ENCODE results near the gene ABHD6. TPM values are rescaled to one million over a fixed set of nuclear protein-coding genes. Genes with fewer than 3 reads are reported as not detected.
"Not testable (repeated sequence)": the region's sequence is repeated elsewhere in the genome, so short reads cannot be mapped to it uniquely, and the experiment has no call there.

ABHD6 gene
- total RNA-seq, 1 donor: 5.1 TPM

DNA sequence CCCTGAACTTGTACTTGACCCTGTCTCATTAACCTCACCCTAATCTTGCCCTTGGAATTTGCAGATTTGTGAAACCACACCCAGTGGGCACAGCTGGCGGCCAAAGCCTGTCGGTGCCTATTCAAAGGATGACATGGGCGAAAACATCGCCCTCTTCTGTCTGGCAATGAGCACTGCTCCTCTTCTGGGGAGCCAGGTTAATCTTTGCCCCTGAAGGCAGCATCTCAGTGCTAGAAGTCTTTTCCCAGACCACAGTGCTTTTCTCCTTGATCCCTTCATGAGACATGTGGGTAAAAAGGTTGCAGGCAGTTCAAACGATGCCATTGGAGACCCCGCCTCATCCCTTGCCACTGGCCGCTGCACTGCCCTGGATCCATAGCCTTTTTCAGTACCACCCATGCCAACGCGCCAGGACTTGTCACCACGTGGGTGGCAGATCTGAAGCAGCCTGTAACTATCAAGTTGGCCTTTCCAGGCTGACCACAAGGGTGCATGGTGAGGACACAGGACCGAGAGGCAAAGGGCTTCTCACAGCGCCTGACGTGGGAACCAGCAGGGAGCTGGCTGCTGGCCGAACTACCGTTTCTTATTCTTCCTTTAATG lies 20.3 kb upstream of the ABHD6 start:
- Histone ChIP-seq H2AFZ (ENCODE audit: low read length) (peak overlapping the region; percentile 93), H3K4me3 (ENCODE audit: insufficient read depth, low read length) (peak overlapping the region; percentile 58), H3K4me2 (ENCODE audit: insufficient read depth, low read length) (peak overlapping the region; percentile 76)

GRCh38 chr3:58218904-58219303 lies 18.7 kb upstream of the ABHD6 start:
- Histone ChIP-seq H2AFZ (ENCODE audit: low read length) (no peak overlapping the region), H3K4me3 (ENCODE audit: insufficient read depth, low read length) (no peak overlapping the region), H3K4me2 (ENCODE audit: insufficient read depth, low read length) (no peak overlapping the region), H3K27me3 (ENCODE audit: insufficient read depth, low read length) (no peaks in the 10 kb centered on the region), H3K4me1 (ENCODE audit: insufficient read depth, low read length) (peaks cover 8% of the 10 kb centered on the region), H3K36me3 (ENCODE audit: insufficient read depth, low read length) (no peaks in the 10 kb centered on the region), H4K20me1 (ENCODE audit: insufficient read depth, low read length) (no peaks in the 10 kb centered on the region), H3K79me2 (ENCODE audit: insufficient read depth, low read length) (no peaks in the 10 kb centered on the region), H3K27ac (ENCODE audit: low read depth, low read length) (no peak overlapping the region), H3K9me3 (ENCODE audit: low read depth, low read length) (no peaks in the 10 kb centered on the region)
- no peak for TF ChIP-seq CTCF (IDR thresholded peaks at IDR 0.05; ENCODE audit: extremely low read depth, low read depth, low read length)
- DNase-seq (ENCODE audit: insufficient read length, low spot score, missing footprints): no peak

More for the DNA sequence above, 20.3 kb upstream of the ABHD6 start:
- H3K27me3 ChIP-seq (ENCODE audit: insufficient read depth, low read length): peaks cover 14% of the 10 kb centered on the region
- no peaks in the 10 kb centered on the region for H4K20me1 ChIP-seq (ENCODE audit: insufficient read depth, low read length)
- H3K4me1 ChIP-seq (ENCODE audit: insufficient read depth, low read length): peaks cover 8% of the 10 kb centered on the region
- H3K79me2 ChIP-seq (ENCODE audit: insufficient read depth, low read length): no peaks in the 10 kb centered on the region
- H3K27ac ChIP-seq (ENCODE audit: low read depth, low read length): peak overlapping the region; percentile 30
- H3K9me3 ChIP-seq (ENCODE audit: low read depth, low read length): no peaks in the 10 kb centered on the region
- peak; percentile 86 for TF ChIP-seq CTCF (IDR thresholded peaks at IDR 0.05; ENCODE audit: extremely low read depth, low read depth, low read length)
- peak; percentile 86 for DNase-seq (ENCODE audit: insufficient read length, low spot score, missing footprints)
- H3K36me3 ChIP-seq (ENCODE audit: insufficient read depth, low read length): no peaks in the 10 kb centered on the region

DNA sequence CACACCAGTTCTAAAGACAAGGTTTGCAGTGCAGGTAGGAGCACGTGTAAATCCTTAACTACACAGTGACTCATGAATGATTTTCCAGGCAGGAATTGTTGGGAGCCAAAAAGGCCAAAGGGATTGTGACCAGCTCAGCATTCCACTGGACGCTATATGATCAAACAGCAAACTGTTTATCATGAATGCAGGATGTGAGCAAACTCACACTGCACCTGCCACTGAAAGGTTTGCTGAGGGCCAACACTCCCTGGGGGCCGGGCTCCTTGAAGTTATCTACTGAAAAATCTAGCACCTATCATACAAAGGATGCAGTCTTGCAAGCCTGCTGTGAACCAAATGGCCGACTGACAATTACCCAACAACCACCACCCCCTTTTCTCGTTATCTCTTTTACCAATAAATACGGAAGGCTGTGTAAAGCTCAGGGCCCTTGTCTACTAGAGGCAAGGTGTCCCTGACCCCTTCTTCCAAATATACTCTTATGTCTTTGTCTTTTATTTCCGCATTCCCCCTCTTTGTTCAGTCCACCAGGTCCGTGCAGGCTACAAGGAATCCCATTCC lies 15.3 kb upstream of the ABHD6 start:
- Histone ChIP-seq H3K9me3 (ENCODE audit: low read depth, low read length) (no peaks in the 10 kb centered on the region), H3K79me2 (ENCODE audit: insufficient read depth, low read length) (no peaks in the 10 kb centered on the region), H3K27ac (ENCODE audit: low read depth, low read length) (no peak overlapping the region), H4K20me1 (ENCODE audit: insufficient read depth, low read length) (no peaks in the 10 kb centered on the region), H3K4me2 (ENCODE audit: insufficient read depth, low read length) (no peak overlapping the region), H2AFZ (ENCODE audit: low read length) (no peak overlapping the region), H3K4me1 (ENCODE audit: insufficient read depth, low read length) (peaks cover 5% of the 10 kb centered on the region), H3K4me3 (ENCODE audit: insufficient read depth, low read length) (no peak overlapping the region), H3K36me3 (ENCODE audit: insufficient read depth, low read length) (no peaks in the 10 kb centered on the region), H3K27me3 (ENCODE audit: insufficient read depth, low read length) (peaks cover 17% of the 10 kb centered on the region)
- DNase-seq (ENCODE audit: insufficient read length, low spot score, missing footprints): no peak
- TF ChIP-seq CTCF (IDR thresholded peaks at IDR 0.05; ENCODE audit: extremely low read depth, low read depth, low read length): no peak

DNA sequence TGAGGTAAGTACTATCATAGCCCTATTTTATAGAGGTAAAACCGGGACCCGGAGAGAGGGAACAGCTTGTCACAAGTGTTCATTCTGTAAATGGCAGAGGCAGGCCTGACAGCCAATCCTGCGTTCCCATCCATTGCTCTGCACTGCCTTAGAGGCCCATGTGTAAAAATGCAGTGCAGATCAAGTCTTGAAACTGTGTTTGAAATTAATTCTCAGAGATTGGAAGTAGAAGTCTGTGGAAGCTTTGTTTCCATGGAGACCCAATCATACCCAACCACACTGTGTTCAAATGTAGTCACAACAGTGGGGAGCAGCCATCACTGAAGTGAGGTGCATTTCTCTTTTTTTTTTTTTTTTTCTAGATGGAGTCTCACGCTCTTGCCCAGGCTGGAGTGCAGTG lies 13.7 kb upstream of the ABHD6 start:
- H3K27ac ChIP-seq (ENCODE audit: low read depth, low read length): no peak overlapping the region
- H3K4me2 ChIP-seq (ENCODE audit: insufficient read depth, low read length): no peak overlapping the region
- no peak for TF ChIP-seq CTCF (IDR thresholded peaks at IDR 0.05; ENCODE audit: extremely low read depth, low read depth, low read length)
- no peak for DNase-seq (ENCODE audit: insufficient read length, low spot score, missing footprints)
- H3K79me2 ChIP-seq (ENCODE audit: insufficient read depth, low read length): no peaks in the 10 kb centered on the region
- no peak overlapping the region for H3K4me3 ChIP-seq (ENCODE audit: insufficient read depth, low read length)
- H3K36me3 ChIP-seq (ENCODE audit: insufficient read depth, low read length): no peaks in the 10 kb centered on the region
- H3K9me3 ChIP-seq (ENCODE audit: low read depth, low read length): no peaks in the 10 kb centered on the region
- peaks cover 22% of the 10 kb centered on the region for H3K27me3 ChIP-seq (ENCODE audit: insufficient read depth, low read length)
- no peak overlapping the region for H2AFZ ChIP-seq (ENCODE audit: low read length)
- H4K20me1 ChIP-seq (ENCODE audit: insufficient read depth, low read length): no peaks in the 10 kb centered on the region
- no peaks in the 10 kb centered on the region for H3K4me1 ChIP-seq (ENCODE audit: insufficient read depth, low read length)

DNA sequence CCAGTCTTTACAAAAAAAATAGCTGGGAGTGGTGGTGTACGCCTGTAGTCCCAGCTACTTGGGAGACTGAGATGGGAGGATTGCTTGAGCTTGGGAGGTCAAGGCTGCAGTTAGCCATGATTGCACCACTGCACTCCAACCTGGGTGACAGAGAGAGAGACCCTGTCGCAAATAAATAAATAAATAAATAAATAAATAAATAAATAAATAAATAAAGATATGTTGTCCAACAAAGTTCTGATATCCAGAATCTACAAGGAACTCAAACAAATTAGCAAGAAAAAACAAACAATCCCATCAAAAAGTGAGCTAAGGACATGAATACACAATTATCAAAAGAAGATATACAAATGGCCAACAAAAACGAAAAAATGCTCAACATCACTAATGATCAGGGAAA lies 9.7 kb upstream of the ABHD6 start:
- not testable (repeated sequence) for H3K4me2 ChIP-seq (ENCODE audit: insufficient read depth, low read length); H2AFZ ChIP-seq (ENCODE audit: low read length); H3K36me3 ChIP-seq (ENCODE audit: insufficient read depth, low read length); DNase-seq (ENCODE audit: insufficient read length, low spot score, missing footprints); H4K20me1 ChIP-seq (ENCODE audit: insufficient read depth, low read length); H3K9me3 ChIP-seq (ENCODE audit: low read depth, low read length); H3K79me2 ChIP-seq (ENCODE audit: insufficient read depth, low read length); H3K27ac ChIP-seq (ENCODE audit: low read depth, low read length); H3K4me3 ChIP-seq (ENCODE audit: insufficient read depth, low read length); H3K4me1 ChIP-seq (ENCODE audit: insufficient read depth, low read length)
- peaks cover 39% of the 10 kb centered on the region for H3K27me3 ChIP-seq (ENCODE audit: insufficient read depth, low read length)
